Stimulated activated CD8-positive, alpha-beta memory T cell treated with anti-CD3 and anti-CD28 coated beads, Interleukin-15, amount 100 ng/mL, for 48 hours (primary cell): Measurements from ENCODE around the gene SLC6A17.

Source experiments
- DNase-seq, 2 donors: peaks; one replicate each; pipeline ENCODE4 v3.0.0-alpha.2; 2020; ENCODE audit warnings: low read depth in 2 of 2

The SLC6A17 gene

GRCh38 chr1:110240476-110241210, 90.3 kb downstream of the SLC6A17 start:
- no peak for DNase-seq

DNA sequence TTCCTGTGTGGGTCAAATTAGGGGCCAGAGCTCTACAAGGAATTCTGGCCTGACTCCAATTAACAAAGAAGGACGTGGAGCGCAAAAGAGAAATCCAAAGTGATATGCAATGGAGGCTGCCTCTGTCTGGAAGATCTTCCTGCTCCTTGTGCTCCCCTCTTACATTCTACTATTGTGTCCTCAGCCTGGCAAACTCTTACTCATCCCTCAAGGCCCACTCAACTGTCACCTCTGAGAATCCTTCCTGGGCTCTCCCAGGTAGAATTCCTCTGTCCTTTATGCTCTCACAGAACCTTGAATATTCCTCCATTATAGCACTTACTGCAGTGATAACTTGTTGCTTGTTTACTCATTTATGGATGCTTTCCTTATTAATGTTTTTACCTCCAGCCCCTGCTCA, 91.2 kb downstream of the SLC6A17 start:
- DNase-seq, result no peak

DNA sequence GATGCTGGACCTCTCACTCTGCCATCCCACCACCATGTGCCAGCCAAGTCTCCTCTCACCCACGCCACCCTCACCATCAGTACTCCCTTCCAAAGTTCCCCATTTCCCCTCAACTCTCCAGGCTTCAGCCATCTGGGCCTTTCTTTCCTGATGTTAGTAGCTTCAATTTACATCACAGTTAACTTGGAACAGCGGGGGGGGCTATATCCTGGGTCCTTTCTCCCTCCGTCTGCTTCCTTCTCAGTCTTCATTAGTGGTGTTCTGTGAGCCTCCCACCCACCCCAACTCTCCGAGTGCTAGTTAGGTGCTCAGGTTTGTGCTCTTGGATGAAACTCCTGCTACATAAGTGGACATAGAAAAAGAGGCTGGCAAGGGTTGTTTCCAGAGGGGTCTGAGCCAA, 91.8 kb downstream of the SLC6A17 start:
- DNase-seq, result no peak

DNA sequence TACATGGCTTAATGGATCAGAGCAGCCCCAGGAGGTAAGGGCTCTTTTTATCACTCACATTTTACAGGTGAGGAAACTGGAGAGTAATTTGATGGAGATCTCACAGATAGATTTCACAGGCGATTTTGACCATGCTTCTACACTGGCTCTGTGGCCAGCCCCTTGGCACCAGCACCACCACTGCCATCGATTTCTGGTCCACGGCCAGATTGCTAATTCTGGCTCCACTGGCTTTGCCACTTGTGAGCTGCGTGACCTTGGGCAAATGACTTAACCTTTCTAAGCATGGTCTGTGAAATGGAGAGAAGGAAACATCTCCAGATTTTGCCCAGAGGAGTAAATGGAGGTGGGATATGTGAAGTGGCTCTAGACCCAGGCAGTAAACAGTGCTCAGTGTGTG, 92.4 kb downstream of the SLC6A17 start:
- no peak for DNase-seq

DNA sequence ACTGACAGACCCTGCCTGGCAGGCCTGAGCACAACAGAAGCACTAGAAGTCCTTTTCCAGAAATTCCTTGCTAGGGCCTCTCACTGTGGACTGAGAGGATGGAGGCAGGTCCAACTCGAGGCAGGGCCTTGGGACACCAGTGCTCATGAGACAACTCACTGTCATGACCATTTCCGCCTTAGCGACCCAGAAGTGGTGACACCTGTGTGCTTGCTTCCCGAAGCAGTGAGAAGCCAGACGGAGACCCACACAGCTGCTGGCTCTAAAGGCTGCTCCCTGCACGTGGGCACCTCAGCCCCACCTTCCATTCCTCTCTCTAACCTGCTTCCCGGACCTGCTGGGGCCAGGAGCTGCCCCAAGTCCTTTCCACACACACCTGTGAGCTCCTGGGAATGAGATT, 92.9 kb downstream of the SLC6A17 start:
- no peak for DNase-seq

- DNase-seq, result no peak
Measured at GRCh38 chr1:110243574-110243973, 93.3 kb downstream of the SLC6A17 start.

GRCh38 chr1:110245876-110246620, 95.8 kb downstream of the SLC6A17 start:
- no peak for DNase-seq

DNA sequence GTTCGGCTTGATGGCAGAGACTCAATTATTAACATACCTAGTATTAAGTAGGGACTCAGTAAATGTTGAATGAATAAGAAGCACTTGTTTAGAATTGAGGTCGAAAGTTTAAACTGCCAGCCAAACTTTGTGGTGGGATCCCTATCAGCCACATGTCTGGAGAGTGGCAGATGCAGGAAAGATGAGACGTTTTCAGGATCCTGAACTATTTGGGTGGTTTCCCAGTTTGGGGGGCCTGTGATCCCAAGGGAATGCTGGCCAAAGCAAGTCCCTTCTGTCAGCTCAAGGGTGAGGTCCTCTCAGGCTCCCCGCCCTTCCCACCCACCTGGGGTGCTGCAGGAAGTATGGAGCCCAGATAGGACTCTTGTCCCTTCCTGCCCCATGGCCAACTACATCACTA, 98.5 kb downstream of the SLC6A17 start:
- DNase-seq, result no peak

DNA sequence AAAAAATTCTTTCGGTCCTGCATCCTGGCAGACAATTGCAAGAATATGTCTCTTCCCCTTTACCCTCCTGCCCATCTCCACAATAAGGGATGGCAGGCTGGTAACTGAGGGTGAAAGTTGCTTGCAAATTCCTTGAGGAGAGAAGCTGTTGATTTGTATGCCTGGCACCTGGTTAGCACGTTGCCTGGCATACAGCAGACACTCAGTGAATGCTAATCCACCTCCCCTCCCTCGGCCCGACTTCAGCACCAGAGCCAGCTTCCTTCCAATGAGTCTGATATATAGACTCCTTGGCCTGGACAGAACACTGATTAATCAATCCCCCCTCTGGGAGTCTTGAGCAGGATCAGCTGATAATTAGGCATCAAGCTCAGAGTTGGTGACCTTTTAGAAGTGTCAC, 99.0 kb downstream of the SLC6A17 start:
- DNase-seq, result no peak

DNA sequence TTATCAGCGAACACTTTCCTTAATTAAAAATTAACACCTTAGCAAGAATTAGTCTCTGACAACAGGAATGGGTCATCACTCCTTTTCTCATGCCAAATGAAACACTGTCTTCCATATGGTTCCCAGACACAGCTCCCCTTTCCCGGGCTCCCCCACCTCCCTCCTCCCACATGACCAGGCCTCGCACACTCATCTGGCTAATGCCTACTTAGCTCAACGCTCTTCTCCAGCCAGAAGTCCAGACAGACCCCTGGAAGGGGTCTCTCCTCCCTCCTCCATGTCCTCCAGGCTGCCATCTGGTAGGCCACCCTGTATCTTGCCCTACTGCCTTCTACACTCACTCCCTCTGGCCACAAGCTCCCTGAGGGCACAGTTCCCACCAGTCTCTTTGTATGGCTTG, 99.7 kb downstream of the SLC6A17 start:
- no peak for DNase-seq

GRCh38 chr1:110250749-110251148, 100.5 kb downstream of the SLC6A17 start:
- no peak for DNase-seq
